AG09319 (cell line): ENCODE results near the gene HEXIM1.
"Not testable (repeated sequence)": the region's sequence is repeated elsewhere in the genome, so short reads cannot be mapped to it uniquely, and the experiment has no call there.

Experiments
- DNase-seq: peaks from one replicate; pipeline ENCODE4 v3.0.0-alpha.2; 2010; ENCODE audit warnings: low read depth; ENCODE audit errors: extremely low read depth
- TF ChIP-seq, protein P1 (sequence below): IDR thresholded peaks from 2 replicates; pipeline ENCODE4 v1.5.1; 2011; ENCODE audit warnings: low read depth, mild to moderate bottlenecking, inconsistent platforms, low read length, moderate library complexity

The HEXIM1 gene

DNA sequence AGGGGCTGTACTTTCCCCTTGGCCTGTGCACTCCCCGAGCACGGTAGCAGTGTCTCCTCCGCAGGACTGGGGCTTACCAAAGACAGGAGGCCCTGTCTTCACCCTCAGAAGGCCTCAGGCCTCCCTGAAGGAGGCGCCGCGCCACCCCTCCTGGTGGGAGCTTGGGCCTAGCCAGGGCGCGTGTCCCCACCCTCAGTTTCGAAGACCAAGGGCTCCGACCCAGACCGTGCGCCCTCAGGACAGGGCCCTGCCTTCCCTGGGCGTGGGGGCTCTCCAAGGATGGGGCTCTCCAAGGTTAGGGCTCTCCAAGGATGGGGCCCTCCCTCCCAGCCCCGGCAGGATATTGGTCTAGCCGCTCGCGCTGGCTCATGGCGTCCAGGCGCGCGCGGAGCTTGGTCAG is 27.7 kb upstream of the HEXIM1 start:
- TF ChIP-seq, protein P1, sequence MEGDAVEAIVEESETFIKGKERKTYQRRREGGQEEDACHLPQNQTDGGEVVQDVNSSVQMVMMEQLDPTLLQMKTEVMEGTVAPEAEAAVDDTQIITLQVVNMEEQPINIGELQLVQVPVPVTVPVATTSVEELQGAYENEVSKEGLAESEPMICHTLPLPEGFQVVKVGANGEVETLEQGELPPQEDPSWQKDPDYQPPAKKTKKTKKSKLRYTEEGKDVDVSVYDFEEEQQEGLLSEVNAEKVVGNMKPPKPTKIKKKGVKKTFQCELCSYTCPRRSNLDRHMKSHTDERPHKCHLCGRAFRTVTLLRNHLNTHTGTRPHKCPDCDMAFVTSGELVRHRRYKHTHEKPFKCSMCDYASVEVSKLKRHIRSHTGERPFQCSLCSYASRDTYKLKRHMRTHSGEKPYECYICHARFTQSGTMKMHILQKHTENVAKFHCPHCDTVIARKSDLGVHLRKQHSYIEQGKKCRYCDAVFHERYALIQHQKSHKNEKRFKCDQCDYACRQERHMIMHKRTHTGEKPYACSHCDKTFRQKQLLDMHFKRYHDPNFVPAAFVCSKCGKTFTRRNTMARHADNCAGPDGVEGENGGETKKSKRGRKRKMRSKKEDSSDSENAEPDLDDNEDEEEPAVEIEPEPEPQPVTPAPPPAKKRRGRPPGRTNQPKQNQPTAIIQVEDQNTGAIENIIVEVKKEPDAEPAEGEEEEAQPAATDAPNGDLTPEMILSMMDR, result no peak
- no peak for DNase-seq

- TF ChIP-seq, protein P1, result no peak
- no peak for DNase-seq
Observed at GRCh38 chr17:45121055-45121454, 27.2 kb upstream of the HEXIM1 start.

GRCh38 chr17:45123076-45123770 is 25.1 kb upstream of the HEXIM1 start:
- TF ChIP-seq, protein P1, result no peak
- DNase-seq, result no peak

- TF ChIP-seq, protein P1, result no peak
- no peak for DNase-seq
Observed at GRCh38 chr17:45123930-45124796, 24.1 kb upstream of the HEXIM1 start.

DNA sequence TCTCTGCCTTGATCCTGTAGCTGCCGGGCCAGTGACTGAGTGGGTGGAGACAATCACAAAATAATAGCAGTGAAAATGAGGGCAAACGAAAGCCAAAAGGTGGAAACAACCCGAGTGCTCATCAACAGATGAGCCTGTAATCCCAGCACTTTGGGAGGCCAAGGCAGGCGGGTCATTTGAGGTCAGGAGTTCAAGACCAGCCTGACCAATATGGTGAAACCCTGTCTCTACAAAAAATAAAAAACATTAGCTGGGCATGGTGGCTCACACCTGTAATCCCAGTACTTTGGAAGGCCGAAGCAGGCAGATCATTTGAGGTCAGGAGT is 23.5 kb upstream of the HEXIM1 start:
- DNase-seq, result not testable (repeated sequence)

DNA sequence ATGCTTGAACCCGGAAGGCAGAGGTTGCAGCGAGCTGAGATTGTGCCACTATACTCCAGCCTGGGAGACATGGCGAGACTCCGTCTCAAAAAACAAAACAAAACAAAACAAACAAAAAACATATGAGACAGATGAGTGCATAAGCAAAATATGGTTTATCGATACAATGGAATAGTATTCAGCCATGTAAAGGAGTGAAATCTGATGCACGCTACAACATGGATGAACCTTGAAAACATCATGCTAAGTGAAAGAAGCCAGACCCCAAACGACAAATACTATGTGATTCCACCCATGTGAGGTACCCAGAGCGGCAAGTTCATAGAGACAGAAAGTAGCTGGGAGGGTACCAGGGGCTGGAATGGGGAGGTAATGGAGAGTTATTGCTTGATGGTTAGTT is 22.8 kb upstream of the HEXIM1 start:
- TF ChIP-seq, protein P1, result no peak
- no peak for DNase-seq

GRCh38 chr17:45127207-45127547 is 21.1 kb upstream of the HEXIM1 start:
- no peak for DNase-seq
- TF ChIP-seq, protein P1, result no peak
